Measurements from ENCODE around the gene TTYH2. TPM values are rescaled to one million over a fixed set of nuclear protein-coding genes. Genes with fewer than 3 reads are reported as not detected.

The TTYH2 gene
- total and polyA plus RNA-seq, 2 experiments from 2014 or later = 1.4 to 3.9 TPM

DNA sequence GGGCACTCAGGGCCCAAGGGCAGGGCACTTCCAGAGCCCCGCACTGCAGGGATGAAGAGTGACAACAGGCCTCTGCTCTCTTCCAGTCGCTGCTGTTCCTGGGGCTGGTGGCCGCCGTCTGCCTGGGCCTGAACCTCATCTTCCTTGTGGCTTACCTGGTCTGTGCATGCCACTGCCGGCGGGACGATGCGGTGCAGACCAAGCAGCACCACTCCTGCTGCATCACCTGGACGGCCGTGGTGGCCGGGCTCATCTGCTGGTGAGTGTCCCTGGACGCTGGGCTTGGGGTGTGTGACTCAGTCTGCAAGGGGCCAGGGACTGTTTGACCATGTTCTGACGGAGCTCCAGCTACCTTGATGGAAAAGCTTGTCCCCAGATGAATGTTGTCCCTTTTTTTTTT, 9.0 kb downstream of the TTYH2 start:
- no peak overlapping the region for H3K4me3 Mint-ChIP-seq
- no peaks in the 10 kb centered on the region for H4K20me1 ChIP-seq (replicated peaks; ENCODE audit: insufficient read depth)
- H3K79me2 ChIP-seq (replicated peaks; ENCODE audit: insufficient read depth) = no peaks in the 10 kb centered on the region
- no peak overlapping the region for H2AFZ ChIP-seq
- H3K27me3 Mint-ChIP-seq (ENCODE audit: insufficient read depth, low read depth, poor library complexity) = peaks cover 15% of the 10 kb centered on the region
- ATAC-seq = no peak
- no peak overlapping the region for H3K27ac ChIP-seq (ENCODE audit: low read depth)
- H3K36me3 Mint-ChIP-seq (ENCODE audit: low read depth) = no peaks in the 10 kb centered on the region; the same call in 2 of the 3 replicates
- no peaks in the 10 kb centered on the region for H3K36me3 ChIP-seq (ENCODE audit: insufficient read depth)
- H3K27me3 ChIP-seq (ENCODE audit: insufficient read depth) = no peaks in the 10 kb centered on the region
- no peaks in the 10 kb centered on the region; the same call in 2 of the 3 replicates for H3K9me3 Mint-ChIP-seq
- no peaks in the 10 kb centered on the region for H3K4me1 ChIP-seq (ENCODE audit: insufficient read depth)
- peaks cover 10% of the 10 kb centered on the region; the same call in 1 of the 3 replicates for H3K4me1 Mint-ChIP-seq
- no peak overlapping the region for H3K4me2 ChIP-seq
- H3F3A ChIP-seq (replicated peaks; ENCODE audit: low read depth) = no peaks in the 10 kb centered on the region
- no peaks in the 10 kb centered on the region for H3K9me2 ChIP-seq (ENCODE audit: insufficient read depth)
- TF ChIP-seq ZNF114 (CRISPR knock-in tag; IDR thresholded peaks at IDR 0.05) (no peak), POLR2AphosphoS5 (IDR thresholded peaks at IDR 0.05; ENCODE audit: low read depth) (no peak), CREB1 (CRISPR knock-in tag; IDR thresholded peaks at IDR 0.05; ENCODE audit: low read depth) (no peak), JUNB (IDR thresholded peaks at IDR 0.05; ENCODE audit: unreplicated experiment) (no peak), STAT1 (IDR thresholded peaks at IDR 0.05; ENCODE audit: unreplicated experiment) (no peak), NANOG (IDR thresholded peaks at IDR 0.05; ENCODE audit: borderline replicate concordance) (no peak), EZH2 (IDR thresholded peaks at IDR 0.05; ENCODE audit: low read depth, unreplicated experiment) (no peak), EZH2phosphoT487 (IDR thresholded peaks at IDR 0.05; ENCODE audit: unreplicated experiment) (no peak), ZNF331 (CRISPR knock-in tag; IDR thresholded peaks at IDR 0.05; ENCODE audit: low read depth) (no peak)
- TF ChIP-seq, protein P1, sequence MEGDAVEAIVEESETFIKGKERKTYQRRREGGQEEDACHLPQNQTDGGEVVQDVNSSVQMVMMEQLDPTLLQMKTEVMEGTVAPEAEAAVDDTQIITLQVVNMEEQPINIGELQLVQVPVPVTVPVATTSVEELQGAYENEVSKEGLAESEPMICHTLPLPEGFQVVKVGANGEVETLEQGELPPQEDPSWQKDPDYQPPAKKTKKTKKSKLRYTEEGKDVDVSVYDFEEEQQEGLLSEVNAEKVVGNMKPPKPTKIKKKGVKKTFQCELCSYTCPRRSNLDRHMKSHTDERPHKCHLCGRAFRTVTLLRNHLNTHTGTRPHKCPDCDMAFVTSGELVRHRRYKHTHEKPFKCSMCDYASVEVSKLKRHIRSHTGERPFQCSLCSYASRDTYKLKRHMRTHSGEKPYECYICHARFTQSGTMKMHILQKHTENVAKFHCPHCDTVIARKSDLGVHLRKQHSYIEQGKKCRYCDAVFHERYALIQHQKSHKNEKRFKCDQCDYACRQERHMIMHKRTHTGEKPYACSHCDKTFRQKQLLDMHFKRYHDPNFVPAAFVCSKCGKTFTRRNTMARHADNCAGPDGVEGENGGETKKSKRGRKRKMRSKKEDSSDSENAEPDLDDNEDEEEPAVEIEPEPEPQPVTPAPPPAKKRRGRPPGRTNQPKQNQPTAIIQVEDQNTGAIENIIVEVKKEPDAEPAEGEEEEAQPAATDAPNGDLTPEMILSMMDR (conservative IDR thresholded peaks at IDR 0.05; ENCODE audit: low read depth in 2 of 2) = no peak
- TF ChIP-seq, protein P2, sequence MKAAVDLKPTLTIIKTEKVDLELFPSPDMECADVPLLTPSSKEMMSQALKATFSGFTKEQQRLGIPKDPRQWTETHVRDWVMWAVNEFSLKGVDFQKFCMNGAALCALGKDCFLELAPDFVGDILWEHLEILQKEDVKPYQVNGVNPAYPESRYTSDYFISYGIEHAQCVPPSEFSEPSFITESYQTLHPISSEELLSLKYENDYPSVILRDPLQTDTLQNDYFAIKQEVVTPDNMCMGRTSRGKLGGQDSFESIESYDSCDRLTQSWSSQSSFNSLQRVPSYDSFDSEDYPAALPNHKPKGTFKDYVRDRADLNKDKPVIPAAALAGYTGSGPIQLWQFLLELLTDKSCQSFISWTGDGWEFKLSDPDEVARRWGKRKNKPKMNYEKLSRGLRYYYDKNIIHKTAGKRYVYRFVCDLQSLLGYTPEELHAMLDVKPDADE (IDR thresholded peaks at IDR 0.05) = no peak
- TF ChIP-seq, protein P3, sequence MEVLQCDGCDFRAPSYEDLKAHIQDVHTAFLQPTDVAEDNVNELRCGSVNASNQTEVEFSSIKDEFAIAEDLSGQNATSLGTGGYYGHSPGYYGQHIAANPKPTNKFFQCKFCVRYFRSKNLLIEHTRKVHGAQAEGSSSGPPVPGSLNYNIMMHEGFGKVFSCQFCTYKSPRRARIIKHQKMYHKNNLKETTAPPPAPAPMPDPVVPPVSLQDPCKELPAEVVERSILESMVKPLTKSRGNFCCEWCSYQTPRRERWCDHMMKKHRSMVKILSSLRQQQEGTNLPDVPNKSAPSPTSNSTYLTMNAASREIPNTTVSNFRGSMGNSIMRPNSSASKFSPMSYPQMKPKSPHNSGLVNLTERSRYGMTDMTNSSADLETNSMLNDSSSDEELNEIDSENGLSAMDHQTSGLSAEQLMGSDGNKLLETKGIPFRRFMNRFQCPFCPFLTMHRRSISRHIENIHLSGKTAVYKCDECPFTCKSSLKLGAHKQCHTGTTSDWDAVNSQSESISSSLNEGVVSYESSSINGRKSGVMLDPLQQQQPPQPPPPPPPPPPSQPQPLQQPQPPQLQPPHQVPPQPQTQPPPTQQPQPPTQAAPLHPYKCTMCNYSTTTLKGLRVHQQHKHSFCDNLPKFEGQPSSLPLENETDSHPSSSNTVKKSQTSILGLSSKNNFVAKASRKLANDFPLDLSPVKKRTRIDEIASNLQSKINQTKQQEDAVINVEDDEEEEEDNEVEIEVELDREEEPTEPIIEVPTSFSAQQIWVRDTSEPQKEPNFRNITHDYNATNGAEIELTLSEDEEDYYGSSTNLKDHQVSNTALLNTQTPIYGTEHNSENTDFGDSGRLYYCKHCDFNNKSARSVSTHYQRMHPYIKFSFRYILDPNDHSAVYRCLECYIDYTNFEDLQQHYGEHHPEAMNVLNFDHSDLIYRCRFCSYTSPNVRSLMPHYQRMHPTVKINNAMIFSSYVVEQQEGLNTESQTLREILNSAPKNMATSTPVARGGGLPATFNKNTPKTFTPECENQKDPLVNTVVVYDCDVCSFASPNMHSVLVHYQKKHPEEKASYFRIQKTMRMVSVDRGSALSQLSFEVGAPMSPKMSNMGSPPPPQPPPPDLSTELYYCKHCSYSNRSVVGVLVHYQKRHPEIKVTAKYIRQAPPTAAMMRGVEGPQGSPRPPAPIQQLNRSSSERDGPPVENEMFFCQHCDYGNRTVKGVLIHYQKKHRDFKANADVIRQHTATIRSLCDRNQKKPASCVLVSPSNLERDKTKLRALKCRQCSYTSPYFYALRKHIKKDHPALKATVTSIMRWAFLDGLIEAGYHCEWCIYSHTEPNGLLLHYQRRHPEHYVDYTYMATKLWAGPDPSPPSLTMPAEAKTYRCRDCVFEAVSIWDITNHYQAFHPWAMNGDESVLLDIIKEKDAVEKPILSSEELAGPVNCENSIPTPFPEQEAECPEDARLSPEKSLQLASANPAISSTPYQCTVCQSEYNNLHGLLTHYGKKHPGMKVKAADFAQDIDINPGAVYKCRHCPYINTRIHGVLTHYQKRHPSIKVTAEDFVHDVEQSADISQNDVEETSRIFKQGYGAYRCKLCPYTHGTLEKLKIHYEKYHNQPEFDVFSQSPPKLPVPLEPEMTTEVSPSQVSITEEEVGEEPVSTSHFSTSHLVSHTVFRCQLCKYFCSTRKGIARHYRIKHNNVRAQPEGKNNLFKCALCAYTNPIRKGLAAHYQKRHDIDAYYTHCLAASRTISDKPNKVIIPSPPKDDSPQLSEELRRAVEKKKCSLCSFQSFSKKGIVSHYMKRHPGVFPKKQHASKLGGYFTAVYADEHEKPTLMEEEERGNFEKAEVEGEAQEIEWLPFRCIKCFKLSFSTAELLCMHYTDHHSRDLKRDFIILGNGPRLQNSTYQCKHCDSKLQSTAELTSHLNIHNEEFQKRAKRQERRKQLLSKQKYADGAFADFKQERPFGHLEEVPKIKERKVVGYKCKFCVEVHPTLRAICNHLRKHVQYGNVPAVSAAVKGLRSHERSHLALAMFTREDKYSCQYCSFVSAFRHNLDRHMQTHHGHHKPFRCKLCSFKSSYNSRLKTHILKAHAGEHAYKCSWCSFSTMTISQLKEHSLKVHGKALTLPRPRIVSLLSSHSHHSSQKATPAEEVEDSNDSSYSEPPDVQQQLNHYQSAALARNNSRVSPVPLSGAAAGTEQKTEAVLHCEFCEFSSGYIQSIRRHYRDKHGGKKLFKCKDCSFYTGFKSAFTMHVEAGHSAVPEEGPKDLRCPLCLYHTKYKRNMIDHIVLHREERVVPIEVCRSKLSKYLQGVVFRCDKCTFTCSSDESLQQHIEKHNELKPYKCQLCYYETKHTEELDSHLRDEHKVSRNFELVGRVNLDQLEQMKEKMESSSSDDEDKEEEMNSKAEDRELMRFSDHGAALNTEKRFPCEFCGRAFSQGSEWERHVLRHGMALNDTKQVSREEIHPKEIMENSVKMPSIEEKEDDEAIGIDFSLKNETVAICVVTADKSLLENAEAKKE (CRISPR knock-in tag; IDR thresholded peaks at IDR 0.05) = no peak
- TF ChIP-seq, protein P4, sequence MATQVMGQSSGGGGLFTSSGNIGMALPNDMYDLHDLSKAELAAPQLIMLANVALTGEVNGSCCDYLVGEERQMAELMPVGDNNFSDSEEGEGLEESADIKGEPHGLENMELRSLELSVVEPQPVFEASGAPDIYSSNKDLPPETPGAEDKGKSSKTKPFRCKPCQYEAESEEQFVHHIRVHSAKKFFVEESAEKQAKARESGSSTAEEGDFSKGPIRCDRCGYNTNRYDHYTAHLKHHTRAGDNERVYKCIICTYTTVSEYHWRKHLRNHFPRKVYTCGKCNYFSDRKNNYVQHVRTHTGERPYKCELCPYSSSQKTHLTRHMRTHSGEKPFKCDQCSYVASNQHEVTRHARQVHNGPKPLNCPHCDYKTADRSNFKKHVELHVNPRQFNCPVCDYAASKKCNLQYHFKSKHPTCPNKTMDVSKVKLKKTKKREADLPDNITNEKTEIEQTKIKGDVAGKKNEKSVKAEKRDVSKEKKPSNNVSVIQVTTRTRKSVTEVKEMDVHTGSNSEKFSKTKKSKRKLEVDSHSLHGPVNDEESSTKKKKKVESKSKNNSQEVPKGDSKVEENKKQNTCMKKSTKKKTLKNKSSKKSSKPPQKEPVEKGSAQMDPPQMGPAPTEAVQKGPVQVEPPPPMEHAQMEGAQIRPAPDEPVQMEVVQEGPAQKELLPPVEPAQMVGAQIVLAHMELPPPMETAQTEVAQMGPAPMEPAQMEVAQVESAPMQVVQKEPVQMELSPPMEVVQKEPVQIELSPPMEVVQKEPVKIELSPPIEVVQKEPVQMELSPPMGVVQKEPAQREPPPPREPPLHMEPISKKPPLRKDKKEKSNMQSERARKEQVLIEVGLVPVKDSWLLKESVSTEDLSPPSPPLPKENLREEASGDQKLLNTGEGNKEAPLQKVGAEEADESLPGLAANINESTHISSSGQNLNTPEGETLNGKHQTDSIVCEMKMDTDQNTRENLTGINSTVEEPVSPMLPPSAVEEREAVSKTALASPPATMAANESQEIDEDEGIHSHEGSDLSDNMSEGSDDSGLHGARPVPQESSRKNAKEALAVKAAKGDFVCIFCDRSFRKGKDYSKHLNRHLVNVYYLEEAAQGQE (IDR thresholded peaks at IDR 0.05; ENCODE audit: unreplicated experiment) = no peak
- no peak for DNase-seq (ENCODE audit: low spot score)
- H3K4me3 ChIP-seq = no peak overlapping the region
- H3K27ac Mint-ChIP-seq = no peak overlapping the region
